HFF-Myc (cell line): Measurements from ENCODE around the gene QRSL1.

ENCODE experiments used
- DNase-seq: peaks from one replicate; pipeline ENCODE4 v3.0.0-alpha.2; 2011; ENCODE audit warnings: low read depth; ENCODE audit errors: extremely low read depth
- H3K4me3 ChIP-seq: replicated peaks from 2 replicates; pipeline ENCODE4 v1.5.1; 2011; ENCODE audit warnings: low read depth, mild to moderate bottlenecking, control low read depth, low read length
- CTCF ChIP-seq: IDR thresholded peaks from 2 replicates; pipeline ENCODE4 v1.5.1; 2012; ENCODE audit warnings: mild to moderate bottlenecking, low read depth, low read length, control low read depth; ENCODE audit errors: missing control alignments

Gene QRSL1

DNA sequence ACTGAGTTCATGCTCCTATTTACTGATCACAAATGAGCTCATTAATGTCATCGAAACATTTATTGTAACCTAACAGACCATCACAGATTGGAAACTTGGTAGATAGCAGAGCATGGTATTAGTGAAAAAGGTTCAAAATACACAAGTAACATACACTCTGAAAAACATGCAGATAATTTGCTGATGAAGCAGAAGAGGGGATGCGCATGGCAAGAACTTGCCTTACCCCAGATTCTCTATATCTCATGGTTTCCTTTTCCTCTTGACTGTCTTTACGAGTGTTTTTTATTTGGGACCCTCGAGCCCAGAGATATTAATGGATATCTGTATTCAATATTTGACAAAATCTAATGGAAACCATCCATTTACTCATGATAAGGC, 37.6 kb downstream of the QRSL1 start:
- H3K4me3 ChIP-seq: no peak overlapping the region
- no peak for TF ChIP-seq CTCF
- no peak for DNase-seq

DNA sequence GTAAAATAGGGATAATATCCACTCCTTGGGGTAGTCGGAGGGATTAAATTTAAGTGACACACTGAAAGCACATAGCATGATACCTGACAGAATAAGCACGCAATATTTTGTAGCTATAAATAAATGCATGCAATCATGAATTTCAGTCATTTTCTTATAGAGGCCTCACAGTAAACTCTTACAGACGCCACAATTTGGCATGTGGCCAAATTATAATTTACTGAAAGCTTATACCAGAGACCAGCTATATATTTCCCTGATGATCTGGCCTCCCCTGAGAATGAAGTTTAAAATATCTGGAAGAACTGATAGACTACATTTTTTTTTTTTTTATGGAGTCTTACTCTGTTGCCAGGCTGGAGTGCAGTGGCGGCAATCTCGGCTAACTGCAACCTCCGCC, 40.9 kb downstream of the QRSL1 start:
- no peak for DNase-seq
- no peak overlapping the region for H3K4me3 ChIP-seq
- TF ChIP-seq CTCF: no peak

- no peak for DNase-seq
- no peak for TF ChIP-seq CTCF
- H3K4me3 ChIP-seq: no peak overlapping the region
Observed at GRCh38 chr6:106671651-106672050, 42.3 kb downstream of the QRSL1 start.

DNA sequence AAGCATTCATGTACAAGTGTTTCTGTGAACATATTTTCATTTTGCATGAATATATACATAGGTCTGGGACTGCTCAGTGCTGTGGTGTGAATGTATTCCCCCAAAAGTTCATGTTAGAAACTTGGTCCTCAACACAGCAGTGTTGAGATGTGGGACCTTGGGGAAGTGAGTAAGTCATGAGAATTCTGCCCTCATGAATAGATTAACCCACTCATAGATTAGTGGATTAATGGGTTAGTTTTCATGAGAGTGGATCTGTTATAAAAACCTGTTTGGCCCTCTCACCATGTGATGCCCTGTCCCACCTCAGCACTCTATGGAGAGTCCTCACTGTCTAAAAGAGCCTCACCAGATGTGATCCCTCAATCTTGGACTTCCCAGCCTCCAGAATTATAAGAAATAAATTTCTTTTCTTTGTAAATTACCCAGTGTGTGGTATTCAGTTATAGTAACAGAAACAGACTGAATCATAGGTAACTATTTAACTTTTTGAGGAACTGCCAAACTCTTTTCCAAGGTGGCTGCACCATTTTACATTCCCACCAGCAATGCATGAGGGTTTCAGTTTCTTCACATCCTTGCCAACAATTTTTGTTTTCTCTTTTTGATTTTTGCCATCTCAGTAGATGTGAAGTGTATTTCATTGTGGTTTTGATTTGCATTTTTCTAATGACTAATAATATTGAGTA, 45.3 kb downstream of the QRSL1 start:
- DNase-seq: no peak
- no peak for TF ChIP-seq CTCF
- H3K4me3 ChIP-seq: no peak overlapping the region

GRCh38 chr6:106677282-106677681, 47.9 kb downstream of the QRSL1 start:
- TF ChIP-seq CTCF: no peak
- H3K4me3 ChIP-seq: no peak overlapping the region
- no peak for DNase-seq

DNA sequence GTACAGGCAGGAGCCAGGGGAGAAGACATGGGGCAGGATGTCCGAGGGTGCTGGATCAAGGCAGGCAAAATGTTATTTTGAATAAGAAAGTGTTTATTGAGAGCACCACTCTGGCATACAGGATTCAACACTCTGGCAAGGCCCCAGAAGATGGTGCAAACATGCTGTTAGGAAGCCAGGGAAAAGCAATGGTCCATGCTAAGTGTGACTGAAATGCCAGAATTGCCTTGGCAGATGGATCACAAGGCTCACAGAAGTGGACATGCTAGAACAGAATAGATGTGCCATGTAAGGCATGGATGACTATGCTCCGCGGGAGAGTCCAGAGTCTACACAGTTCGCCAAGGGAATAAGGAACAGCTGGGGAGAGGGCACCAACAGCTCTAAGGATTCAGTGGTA, 54.6 kb downstream of the QRSL1 start:
- no peak for TF ChIP-seq CTCF
- no peak for DNase-seq
- H3K4me3 ChIP-seq: no peak overlapping the region

GRCh38 chr6:106685833-106686232, 56.5 kb downstream of the QRSL1 start:
- no peak for TF ChIP-seq CTCF
- DNase-seq: no peak
- no peak overlapping the region for H3K4me3 ChIP-seq
